Naive thymus-derived CD4-positive, alpha-beta T cell (primary cell): ENCODE measurements around the gene C21orf91. TPM values are rescaled to one million over a fixed set of nuclear protein-coding genes. Genes with fewer than 3 reads are reported as not detected.

Source experiments
- ATAC-seq: fragments of 150-1000 bp; cut with Tn5 transposase; 2 replicates; pipeline ENCODE4 v1.10.0; 2021; ENCODE audit warnings: mild to moderate bottlenecking, moderate library complexity
- CTCF ChIA-PET: fragments of 350-600 bp; sonication (Branson Sonifier 250); formaldehyde crosslinking; loops from one replicate; lab custom pipeline; 2021; ENCODE audit warnings: antibody characterized with exemption; lab: Charles Lee
- POLR2A ChIA-PET: fragments of 350-600 bp; sonication (Branson Sonifier 250); formaldehyde crosslinking; loops from one replicate; lab custom pipeline; 2021; ENCODE audit warnings: antibody characterized with exemption, inconsistent platforms; lab: Charles Lee
- DNase-seq, 9 donors: peaks; one replicate each; pipeline versions ENCODE4 v3.0.0 to v3.0.0-alpha.2; 2020 to 2022; ENCODE audit warnings: mixed read lengths in 1 of 9
- H3K27ac ChIP-seq: one replicate; pipeline ENCODE4 v1.7.0; 2013; ENCODE audit warnings: mild to moderate bottlenecking, low read depth, low read length, moderate library complexity
- H3K27me3 ChIP-seq, 2 donors: one replicate each; pipeline ENCODE4 v1.7.0; 2013; ENCODE audit warnings: low read length in 2 of 2, mild to moderate bottlenecking in 2 of 2, moderate library complexity in 2 of 2; ENCODE audit not compliant: control insufficient read depth in 2 of 2, insufficient read depth in 2 of 2
- H3K36me3 ChIP-seq, 3 experiments: 1 replicate in 2 of 3; 2 replicates in 1 of 3; pipeline ENCODE4 v1.7.0; 2013; ENCODE audit warnings: low read length in 3 of 3, mild to moderate bottlenecking in 3 of 3, moderate library complexity in 1 of 3; ENCODE audit not compliant: insufficient read depth in 3 of 3, control insufficient read depth in 2 of 3
- H3K4me1 ChIP-seq, 2 donors: one replicate each; pipeline ENCODE4 v1.7.0; 2013; ENCODE audit warnings: low read length in 2 of 2, mild to moderate bottlenecking in 2 of 2, moderate library complexity in 1 of 2; ENCODE audit not compliant: control insufficient read depth in 2 of 2, insufficient read depth in 2 of 2
- H3K4me3 ChIP-seq: 2 replicates; pipeline ENCODE4 v1.7.0; 2013; ENCODE audit warnings: mild to moderate bottlenecking, low read length
- H3K9me3 ChIP-seq, 3 experiments: 1 replicate in 2 of 3; 2 replicates in 1 of 3; pipeline ENCODE4 v1.7.0; 2013; ENCODE audit warnings: low read length in 3 of 3; ENCODE audit not compliant: control insufficient read depth in 2 of 3
- H3K27ac Mint-ChIP-seq, 9 donors: one replicate each; pipeline ENCODE4 v1.8.0; 2020 to 2022; ENCODE audit warnings: mixed read lengths in 9 of 9, mild to moderate bottlenecking in 8 of 9, moderate library complexity in 5 of 9, inconsistent platforms in 2 of 9
- H3K27me3 Mint-ChIP-seq, 5 donors: one replicate each; pipeline ENCODE4 v1.8.0; 2021 to 2022; ENCODE audit warnings: mixed read lengths in 5 of 5, mild to moderate bottlenecking in 1 of 5
- H3K36me3 Mint-ChIP-seq, 5 donors: one replicate each; pipeline ENCODE4 v1.8.0; 2020 to 2022; ENCODE audit warnings: mixed read lengths in 5 of 5, mild to moderate bottlenecking in 3 of 5, inconsistent platforms in 1 of 5
- H3K4me1 Mint-ChIP-seq, 7 donors: one replicate each; pipeline ENCODE4 v1.8.0; 2020 to 2022; ENCODE audit warnings: mixed read lengths in 7 of 7, mild to moderate bottlenecking in 3 of 7, inconsistent platforms in 1 of 7
- H3K4me3 Mint-ChIP-seq, 10 donors: one replicate each; pipeline ENCODE4 v1.8.0; 2020 to 2022; ENCODE audit warnings: mild to moderate bottlenecking in 10 of 10, mixed read lengths in 10 of 10, moderate library complexity in 6 of 10, inconsistent platforms in 2 of 10
- H3K9me3 Mint-ChIP-seq, 11 donors: one replicate each; pipeline ENCODE4 v1.8.0; 2020 to 2022; ENCODE audit warnings: mixed read lengths in 11 of 11, mild to moderate bottlenecking in 4 of 11, inconsistent platforms in 1 of 11, moderate library complexity in 1 of 11
- intact Hi-C, 2 donors: fragments of 100-400 bp; cut with micrococcal nuclease; formaldehyde crosslinking; loops; one replicate each; pipeline ENCODE4 v1.15.1; 2023
- polyA plus RNA-seq, 2 donors: library from polyadenylated mRNA; unstranded; fragments of 300-500 nt; fragmentation: Illumina TruSeq; gene quantifications; one replicate each; pipeline ENCODE4 v1.2.3, GENCODE V29; 2021
- total RNA-seq, 6 experiments: library from RNA in 5 of 6; stranded (reverse) in 5 of 6; gene quantifications; 1 replicate in 5 of 6; 2 replicates in 1 of 6; pipeline ENCODE4 v1.2.3 and lab custom pipeline; 2021 to 2026

Gene C21orf91
- total and polyA plus RNA-seq, 7 experiments from 2014 or later = 26.0 to 59.8 (median 40.8) TPM

GRCh38 chr21:17745086-17745485 is 74.1 kb downstream of the C21orf91 start:
- H3K4me3 Mint-ChIP-seq = no peak overlapping the region
- intact Hi-C loops = loop anchor here in 1 of 2 donors (5.0 kb wide), 1 partner anchor 37 kb away; no protein-coding TSS in a partner anchor
- peaks cover 0 to 11% (median 0%) of the 10 kb centered on the region in 7 donors for H3K4me1 Mint-ChIP-seq
- Histone ChIP-seq H3K4me3 (no peak overlapping the region), H3K9me3 (no peaks in the 10 kb centered on the region), H3K4me1 (no peaks in the 10 kb centered on the region), H3K27ac (no peak overlapping the region), H3K36me3 (no peaks in the 10 kb centered on the region), H3K27me3 (no peaks in the 10 kb centered on the region)
- H3K27me3 Mint-ChIP-seq = no peaks in the 10 kb centered on the region
- DNase-seq = no peak
- CTCF ChIA-PET = no interaction called here
- no peak for ATAC-seq
- peaks cover 0 to 28% (median 5%) of the 10 kb centered on the region in 11 donors for H3K9me3 Mint-ChIP-seq
- H3K36me3 Mint-ChIP-seq = peaks cover 0 to 4% (median 0%) of the 10 kb centered on the region in 5 donors
- POLR2A ChIA-PET = no interaction called here
- no peak overlapping the region for H3K27ac Mint-ChIP-seq

- H3K36me3 ChIP-seq = no peaks in the 10 kb centered on the region
- H3K27me3 ChIP-seq = no peaks in the 10 kb centered on the region
- no peak overlapping the region for H3K27ac ChIP-seq
- no peak overlapping the region for H3K4me3 ChIP-seq
- no peaks in the 10 kb centered on the region for H3K27me3 Mint-ChIP-seq
- peaks cover 0 to 23% (median 2%) of the 10 kb centered on the region in 11 donors for H3K9me3 Mint-ChIP-seq
- peaks cover 0 to 11% (median 0%) of the 10 kb centered on the region in 7 donors for H3K4me1 Mint-ChIP-seq
- no peaks in the 10 kb centered on the region for H3K4me1 ChIP-seq
- DNase-seq (no peak), ATAC-seq (no peak)
- H3K9me3 ChIP-seq = no peaks in the 10 kb centered on the region
- intact Hi-C loops = no loop called here
- H3K4me3 Mint-ChIP-seq = no peak overlapping the region
- H3K36me3 Mint-ChIP-seq = peaks cover 0 to 8% (median 0%) of the 10 kb centered on the region in 5 donors
- H3K27ac Mint-ChIP-seq = no peak overlapping the region
- ChIA-PET CTCF (interaction anchor here (0.6 kb wide), 1 partner anchor 177 kb away, joined by 4 read pairs; no protein-coding TSS in a partner anchor), POLR2A (no interaction called here)
These were observed 76.1 kb downstream of the C21orf91 start for GRCh38 chr21:17742940-17743592.

DNA sequence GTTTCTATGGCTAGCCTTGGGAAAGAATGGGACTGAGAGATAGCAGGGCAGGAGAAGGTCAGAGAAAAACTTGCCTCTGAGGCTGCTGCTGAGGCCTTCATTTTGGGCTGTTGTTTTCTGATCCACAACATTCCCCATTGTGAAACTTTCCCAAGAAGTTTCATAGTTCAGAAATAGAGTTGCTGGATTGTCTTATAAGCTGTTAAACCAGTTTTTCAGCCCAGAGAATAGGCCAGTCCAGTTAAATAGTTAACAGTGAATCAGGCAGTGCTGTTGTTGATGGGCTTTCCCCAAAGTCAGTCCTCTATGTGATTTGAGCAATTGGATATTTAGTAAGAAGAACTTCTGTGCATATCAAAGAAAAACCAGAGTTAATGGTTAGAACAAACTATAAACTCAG is 77.0 kb downstream of the C21orf91 start:
- H3K36me3 ChIP-seq = no peaks in the 10 kb centered on the region
- ATAC-seq (no peak), DNase-seq (no peak)
- CTCF ChIA-PET = no interaction called here
- POLR2A ChIA-PET = no interaction called here
- intact Hi-C loops = no loop called here
- Mint-ChIP-seq H3K27me3 (no peaks in the 10 kb centered on the region), H3K4me1 (peaks cover 0 to 11% (median 0%) of the 10 kb centered on the region in 7 donors), H3K9me3 (peaks cover 0 to 23% (median 2%) of the 10 kb centered on the region in 11 donors), H3K4me3 (no peak overlapping the region), H3K36me3 (peaks cover 0 to 8% (median 0%) of the 10 kb centered on the region in 5 donors), H3K27ac (no peak overlapping the region)
- H3K4me1 ChIP-seq = no peaks in the 10 kb centered on the region
- no peak overlapping the region for H3K27ac ChIP-seq
- H3K9me3 ChIP-seq = no peaks in the 10 kb centered on the region
- H3K4me3 ChIP-seq = no peak overlapping the region
- H3K27me3 ChIP-seq = no peaks in the 10 kb centered on the region

Other genes starting within 250 kb of the C21orf91 start
- gene BTG3, start 206.5 kb downstream of the C21orf91 start, total RNA-seq = 10 to 100 TPM; 13.9 to 57.3 (median 48.5) TPM
- gene BTG3, start 206.5 kb downstream of the C21orf91 start, polyA plus RNA-seq = 1 to 10 TPM; 3.2 to 6.8 TPM